ENCODE results near the gene TEX35. TPM values are rescaled to one million over a fixed set of nuclear protein-coding genes. Genes with fewer than 3 reads are reported as not detected.

Gene TEX35
- total RNA-seq (10 to 100 TPM; 32.1 to 69.9 TPM), polyA plus RNA-seq (ENCODE audit: insufficient read depth, low read depth, low replicate concordance) (131 TPM)
- long read RNA-seq, donor 1 = 0 reads
- long read RNA-seq, donor 2 = 0 reads

GRCh38 chr1:178512566-178513277 lies at the start of gene TEX35:
TEX35 (plus strand) TSS chr1:178513109; CDS start chr1:178513189, 80 bp downstream.
- Histone ChIP-seq H3K36me3 (ENCODE audit: low read depth, missing control alignments) (no peaks in the 10 kb centered on the region), H3K4me3 (no peak within 1 kb of the TSS), H3K27me3 (no peaks in the 10 kb centered on the region), H3K4me1 (peaks cover 3% of the 10 kb centered on the region), H3K9me3 (no peaks in the 10 kb centered on the region), H3K27ac (no peak within 1 kb of the TSS)
- intact Hi-C loops (cut with DNase I; ENCODE audit: low total_unique reads) = no loop called here
- DNase-seq = no peak
- 82 to 97% methylated on average over 13 to 19 of the region's 19 CpGs for WGBS, 2 donors
- TF ChIP-seq POLR2A (IDR thresholded peaks at IDR 0.05) = no peak
- TF ChIP-seq CTCF (IDR thresholded peaks at IDR 0.05) = no peak

GRCh38 chr1:178464141-178464540 lies 48.8 kb upstream of the TEX35 start:
- TF ChIP-seq CTCF (IDR thresholded peaks at IDR 0.05) = no peak
- TF ChIP-seq POLR2A (IDR thresholded peaks at IDR 0.05) = no peak
- intact Hi-C loops (cut with DNase I; ENCODE audit: low total_unique reads) = no loop called here
- 42 to 95% methylated on average over 1 of the region's 1 CpG for WGBS, 2 donors

GRCh38 chr1:178464566-178464965 lies 48.3 kb upstream of the TEX35 start:
- TF ChIP-seq POLR2A (IDR thresholded peaks at IDR 0.05) = no peak
- no peak for TF ChIP-seq CTCF (IDR thresholded peaks at IDR 0.05)
- no peaks in the 10 kb centered on the region for H3K36me3 ChIP-seq (ENCODE audit: low read depth, missing control alignments)
- H3K27ac ChIP-seq = no peak overlapping the region
- no peak for DNase-seq
- H3K27me3 ChIP-seq = no peaks in the 10 kb centered on the region
- H3K4me1 ChIP-seq = no peaks in the 10 kb centered on the region
- H3K9me3 ChIP-seq = no peaks in the 10 kb centered on the region
- intact Hi-C loops (cut with DNase I; ENCODE audit: low total_unique reads) = no loop called here
- no peak overlapping the region for H3K4me3 ChIP-seq

More at GRCh38 chr1:178464141-178464540, 48.8 kb upstream of the TEX35 start:
- Histone ChIP-seq H3K4me1 (no peaks in the 10 kb centered on the region), H3K9me3 (no peaks in the 10 kb centered on the region), H3K36me3 (ENCODE audit: low read depth, missing control alignments) (no peaks in the 10 kb centered on the region), H3K27me3 (no peaks in the 10 kb centered on the region), H3K4me3 (no peak overlapping the region), H3K27ac (no peak overlapping the region)
- no peak for DNase-seq

- Histone ChIP-seq H3K27ac (no peak overlapping the region), H3K27me3 (no peaks in the 10 kb centered on the region), H3K4me3 (no peak overlapping the region), H3K9me3 (no peaks in the 10 kb centered on the region), H3K4me1 (no peaks in the 10 kb centered on the region), H3K36me3 (ENCODE audit: low read depth, missing control alignments) (no peaks in the 10 kb centered on the region)
- no peak for TF ChIP-seq POLR2A (IDR thresholded peaks at IDR 0.05)
- TF ChIP-seq CTCF (IDR thresholded peaks at IDR 0.05) = no peak
- intact Hi-C loops (cut with DNase I; ENCODE audit: low total_unique reads) = no loop called here
- no peak for DNase-seq
Measured at GRCh38 chr1:178465011-178465410, 47.9 kb upstream of the TEX35 start.

GRCh38 chr1:178467837-178468236 lies 45.1 kb upstream of the TEX35 start:
- H3K4me3 ChIP-seq = no peak overlapping the region
- H3K27ac ChIP-seq = no peak overlapping the region
- intact Hi-C loops (cut with DNase I; ENCODE audit: low total_unique reads) = no loop called here
- no peak for DNase-seq
- TF ChIP-seq CTCF (IDR thresholded peaks at IDR 0.05) (no peak), POLR2A (IDR thresholded peaks at IDR 0.05) (no peak)
- H3K27me3 ChIP-seq = no peaks in the 10 kb centered on the region
- no peaks in the 10 kb centered on the region for H3K9me3 ChIP-seq
- H3K36me3 ChIP-seq (ENCODE audit: low read depth, missing control alignments) = no peaks in the 10 kb centered on the region
- H3K4me1 ChIP-seq = no peaks in the 10 kb centered on the region

Data from testis (tissue), 5 donors.